Mucosa of descending colon (tissue), 3 donors: ENCODE results near the gene RRAD. TPM values are rescaled to one million over a fixed set of nuclear protein-coding genes. Genes with fewer than 3 reads are reported as not detected.
A peak's percentile ranks its signal among the peaks of the same experiment; 100 is the strongest.

Experiments used
- ATAC-seq: fragments of 200-7000 bp; cut with Tn5 transposase; one replicate; pipeline ENCODE4 v1.9.1; 2020; ENCODE audit warnings: mild to moderate bottlenecking, moderate library complexity
- DNase-seq, 3 donors: peaks; one replicate each; pipeline ENCODE4 v3.0.0-alpha.2; 2020
- H3K36me3 ChIP-seq: fragments of 200-600 bp; one replicate; pipeline ENCODE4 v1.8.0; 2021; ENCODE audit warnings: low read depth, mild to moderate bottlenecking
- H3K4me1 ChIP-seq: fragments of 200-600 bp; one replicate; pipeline ENCODE4 v1.8.0; 2021; ENCODE audit warnings: low read depth, mild to moderate bottlenecking
- H3K4me3 ChIP-seq: fragments of 200-600 bp; one replicate; pipeline ENCODE4 v1.8.0; 2021; ENCODE audit warnings: mild to moderate bottlenecking
- H3K9me3 ChIP-seq: fragments of 200-600 bp; one replicate; pipeline ENCODE4 v1.8.0; 2021; ENCODE audit warnings: mild to moderate bottlenecking
- CTCF ChIP-seq: fragments of 200-600 bp; IDR thresholded peaks from one replicate; pipeline ENCODE4 v1.8.0; 2022; ENCODE audit warnings: antibody characterized with exemption, mild to moderate bottlenecking
- intact Hi-C, 2 donors: fragments of 100-400 bp; cut with DNase I in 1 of 2; cut with micrococcal nuclease in 1 of 2; formaldehyde crosslinking; loops; one replicate each; pipeline versions ENCODE4 v1.11.0 to v1.11.1; 2022; cut with DNase I, micrococcal nuclease
- total RNA-seq, 3 donors: library from RNA; stranded (reverse); fragmentation: NEBNext Ultra II Directional in 2 of 3; extraction: Animal tissue kit (Norgen Biotek cat#: 25700) in 2 of 3; gene quantifications; one replicate each; pipeline versions ENCODE4 v1.2.1 to v1.2.4, GENCODE V29; 2021 to 2023
- donor health status: DM: no; HTN: no; CAD: no; lungs with moderate emphysema.
- donor health status: DM: no; HTN: no; CAD: no.
- donor health status: DM: no; HTN: yes; CAD: no.

Gene RRAD
- total RNA-seq, 3 donors from 2014 or later = 1.3 to 11.6 (median 1.3) TPM

- Histone ChIP-seq H3K4me3 (no peak overlapping the region), H3K36me3 (no peaks in the 10 kb centered on the region), H3K9me3 (no peaks in the 10 kb centered on the region), H3K4me1 (peaks cover 8% of the 10 kb centered on the region)
- DNase-seq (peak; percentile 65 to 71 (median 69)), ATAC-seq (peak; percentile 80)
- peak; percentile 39 for TF ChIP-seq CTCF
- intact Hi-C loops = loop anchor here in 1 of 2 donors (5.0 kb wide), 1 partner anchor 32 kb away; no protein-coding TSS in a partner anchor
Measured at GRCh38 chr16:66924527-66925321, 611 bp downstream of the RRAD start.

- Histone ChIP-seq H3K4me3 (no peak overlapping the region), H3K4me1 (peaks cover 8% of the 10 kb centered on the region), H3K9me3 (no peaks in the 10 kb centered on the region), H3K36me3 (no peaks in the 10 kb centered on the region)
- intact Hi-C loops = no loop called here
- peak; percentile 58 for ATAC-seq
- no peak for TF ChIP-seq CTCF
- peak in 1 of 3 donors; percentile 58 for DNase-seq
Measured at GRCh38 chr16:66923866-66924265, 1.5 kb downstream of the RRAD start.

- TF ChIP-seq CTCF = no peak
- Histone ChIP-seq H3K4me3 (no peak overlapping the region), H3K36me3 (no peaks in the 10 kb centered on the region), H3K4me1 (peaks cover 8% of the 10 kb centered on the region), H3K9me3 (no peaks in the 10 kb centered on the region)
- intact Hi-C loops = no loop called here
- ATAC-seq (no peak), DNase-seq (no peak)
Measured at GRCh38 chr16:66923247-66923731, 2.0 kb downstream of the RRAD start.

- Histone ChIP-seq H3K36me3 (no peaks in the 10 kb centered on the region), H3K4me3 (no peak overlapping the region), H3K4me1 (peaks cover 8% of the 10 kb centered on the region), H3K9me3 (no peaks in the 10 kb centered on the region)
- ATAC-seq = no peak
- no peak for TF ChIP-seq CTCF
- DNase-seq = no peak
- intact Hi-C loops = no loop called here
Measured at GRCh38 chr16:66921729-66922450, 3.4 kb downstream of the RRAD start.

- peaks cover 8% of the 10 kb centered on the region for H3K4me1 ChIP-seq
- DNase-seq (no peak), ATAC-seq (no peak)
- no peak overlapping the region for H3K4me3 ChIP-seq
- no peak for TF ChIP-seq CTCF
- no peaks in the 10 kb centered on the region for H3K9me3 ChIP-seq
- intact Hi-C loops = no loop called here
- no peaks in the 10 kb centered on the region for H3K36me3 ChIP-seq
Measured at GRCh38 chr16:66920924-66921680, 4.2 kb downstream of the RRAD start.
